HG03060 (cell line): ENCODE results near the gene CGB2.
"Not testable (repeated sequence)": the region's sequence is repeated elsewhere in the genome, so short reads cannot be mapped to it uniquely, and the experiment has no call there.

Experiments used
- ATAC-seq: cut with Tn5 transposase; IDR thresholded peaks from one replicate; pipeline ENCODE4 v1.9.1; 2021; ENCODE audit warnings: low read depth, moderate number of reproducible peaks; ENCODE audit not compliant: unreplicated experiment

The CGB2 gene

DNA sequence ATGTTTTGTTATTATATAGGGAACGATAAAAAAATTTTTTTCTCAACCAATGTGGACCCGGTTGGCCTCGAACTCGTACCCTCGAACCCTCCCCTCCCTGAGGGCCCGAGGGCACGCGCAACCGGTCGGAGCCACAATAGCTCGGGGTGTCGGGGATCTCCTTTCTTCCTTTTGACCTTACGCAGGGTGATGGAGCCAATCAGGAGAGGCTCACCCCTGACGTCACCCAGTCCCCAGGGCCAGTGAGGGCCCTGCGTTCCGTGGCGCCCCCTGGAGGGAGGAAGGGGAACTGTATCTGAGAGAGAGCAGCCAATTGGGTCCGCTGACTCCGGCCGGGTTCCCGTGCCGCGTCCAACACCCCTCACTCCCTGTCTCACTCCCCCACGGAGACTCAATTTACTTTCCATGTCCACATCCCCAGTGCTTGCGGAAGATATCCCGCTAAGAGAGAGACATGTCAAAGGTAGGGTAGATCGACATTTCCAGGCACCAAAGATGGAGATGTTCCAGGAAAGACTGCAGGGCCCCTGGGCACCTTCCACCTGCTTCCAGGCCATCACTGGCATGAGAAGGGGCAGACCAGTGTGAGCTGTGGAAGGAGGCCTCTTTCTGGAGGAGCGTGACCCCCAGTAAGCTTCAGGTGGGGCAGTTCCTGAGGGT, at the start of gene CGB2:
TSS of gene CGB2 (plus strand) at position 249 of the 660 bp plus-strand sequence. CDS start at position 455, 206 bp downstream.
- not testable (repeated sequence) for ATAC-seq

GRCh38 chr19:48982280-48982679, 49.4 kb upstream of the CGB2 start:
- ATAC-seq: no peak

DNA sequence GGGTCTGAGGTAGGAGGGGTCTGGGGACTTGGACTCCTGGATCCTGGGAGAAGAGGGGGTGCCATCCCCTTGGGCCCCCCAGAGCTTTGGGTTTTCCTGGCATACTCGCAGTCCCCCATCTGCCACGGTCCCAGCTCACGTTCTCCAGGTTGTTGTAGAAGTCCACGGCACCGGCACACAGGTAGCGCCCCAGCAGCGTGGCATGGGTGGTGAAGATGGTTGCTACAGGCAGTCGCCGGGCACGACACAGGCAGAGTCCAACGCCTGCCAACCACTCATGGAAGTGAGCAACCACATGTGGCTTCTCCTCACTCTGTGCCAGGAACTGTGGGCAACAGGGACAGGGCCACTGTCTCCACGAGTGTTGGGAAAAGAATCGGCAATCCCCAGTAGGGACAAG, 46.0 kb upstream of the CGB2 start:
- no peak for ATAC-seq

DNA sequence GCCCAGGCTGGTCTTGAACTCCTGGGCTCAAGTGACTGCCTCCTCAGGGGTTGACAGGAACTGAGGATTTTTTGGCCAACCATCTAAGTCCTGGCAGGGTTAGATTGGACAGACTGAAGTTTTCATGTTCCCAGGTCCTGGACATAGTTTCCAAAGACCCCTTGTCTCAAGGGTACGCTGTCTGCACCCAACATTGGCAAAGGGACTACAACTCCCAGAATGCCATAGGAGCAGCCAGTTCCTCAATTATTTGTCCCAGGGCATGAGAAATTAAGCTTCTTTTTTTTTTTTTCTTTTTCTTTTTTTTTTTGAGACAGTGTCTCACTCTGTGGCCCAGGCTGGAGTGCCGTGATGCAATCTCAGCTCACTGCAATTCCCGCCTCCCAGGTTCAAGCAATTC, 45.5 kb upstream of the CGB2 start:
- no peak for ATAC-seq

DNA sequence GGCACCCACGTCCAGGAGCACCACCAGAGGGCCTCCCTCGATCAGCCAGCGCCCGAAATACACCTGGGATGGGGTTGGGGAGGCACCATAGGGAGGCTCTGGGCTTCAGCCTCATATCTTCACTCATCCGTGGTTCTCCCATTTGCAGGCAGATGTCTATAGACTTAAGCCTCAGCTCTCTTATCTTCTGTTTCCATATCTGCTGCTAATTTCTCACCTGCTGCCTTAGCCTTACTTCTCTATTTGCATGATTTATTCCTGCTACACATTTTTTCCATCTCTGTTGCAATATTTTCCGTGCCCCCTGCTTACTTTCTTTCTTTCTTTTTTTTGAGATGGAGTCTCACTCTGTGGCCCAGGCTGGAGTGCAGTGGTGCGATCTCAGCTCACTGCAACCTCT, 44.4 kb upstream of the CGB2 start:
- ATAC-seq: no peak

- no peak for ATAC-seq
Observed at GRCh38 chr19:48988286-48988685, 43.4 kb upstream of the CGB2 start.

GRCh38 chr19:48988860-48989259, 42.8 kb upstream of the CGB2 start:
- ATAC-seq: no peak

GRCh38 chr19:48989701-48990291, 41.9 kb upstream of the CGB2 start:
- no peak for ATAC-seq

- ATAC-seq: no peak
Observed at GRCh38 chr19:48990400-48990799, 41.3 kb upstream of the CGB2 start.

DNA sequence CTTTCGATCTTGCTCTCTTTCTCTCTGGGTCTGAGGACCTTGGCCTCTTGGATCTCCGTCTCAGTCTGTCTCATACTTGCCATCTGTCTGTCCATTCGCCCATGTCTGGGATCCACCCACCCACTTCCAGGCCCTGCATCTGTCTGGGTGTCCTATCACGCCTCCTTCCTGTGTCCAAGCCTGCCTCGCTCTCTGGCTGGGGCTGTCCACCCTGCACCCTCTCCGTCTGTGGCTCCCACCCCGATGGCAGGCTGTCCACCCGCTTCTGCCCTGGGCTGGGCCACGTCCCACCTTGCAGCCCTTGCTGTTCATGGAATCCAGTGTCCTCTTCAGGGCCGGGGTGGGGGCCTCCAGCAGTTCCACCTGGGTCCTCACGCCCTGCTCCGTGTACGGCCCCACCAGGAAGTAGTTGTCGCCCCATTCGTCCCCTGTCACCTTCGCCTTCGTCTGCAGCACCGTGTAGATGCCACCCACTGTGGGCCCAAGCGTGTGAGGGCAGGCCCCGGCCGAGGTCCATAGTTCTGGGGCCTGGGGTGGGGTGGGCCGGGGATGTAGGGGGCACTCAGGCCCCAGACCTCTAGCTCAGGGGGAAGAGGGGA, 40.6 kb upstream of the CGB2 start:
- ATAC-seq: no peak

DNA sequence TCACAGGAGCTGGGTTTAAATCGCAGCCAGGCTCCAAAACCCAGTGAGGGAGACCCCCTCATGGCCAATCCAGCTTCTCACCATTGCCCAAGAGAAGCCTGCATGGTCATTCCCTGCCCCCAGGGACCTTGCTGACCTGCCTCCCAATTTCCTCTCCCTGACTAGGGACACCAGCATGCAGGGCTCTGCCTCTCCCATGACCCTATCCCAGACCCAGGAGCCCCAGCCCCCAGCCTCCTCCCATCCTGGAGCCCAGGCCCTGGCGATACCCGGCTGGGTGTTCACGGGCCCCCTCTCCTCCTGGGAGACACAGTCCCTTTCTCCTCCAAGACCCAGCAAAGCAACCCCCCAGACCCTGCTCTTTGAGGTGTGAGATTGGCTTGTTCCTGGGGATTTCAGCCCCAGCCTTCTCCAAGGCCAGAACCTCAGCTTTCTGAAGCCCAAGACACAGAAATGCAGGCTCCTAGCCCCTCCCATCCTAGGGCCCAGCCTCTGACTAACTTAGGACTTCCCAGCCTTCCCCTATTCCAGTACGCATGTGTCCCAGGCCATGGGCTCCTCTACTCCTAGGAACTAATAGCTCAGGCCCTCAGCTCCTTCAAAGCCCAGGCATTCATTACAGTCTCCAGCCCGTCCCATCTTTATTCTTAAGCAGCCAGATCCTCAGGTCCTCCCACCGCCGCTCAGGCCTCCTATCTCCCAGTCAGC, 39.7 kb upstream of the CGB2 start:
- ATAC-seq: no peak

- no peak for ATAC-seq
Observed at GRCh38 chr19:48992581-48993174, 39.0 kb upstream of the CGB2 start.

- peak; percentile 69 for ATAC-seq
Observed at GRCh38 chr19:48993175-48994034, 38.3 kb upstream of the CGB2 start, which contains the start of the genes GYS1 and RUVBL2. Gene GYS1 (minus strand): TSS chr19:48993309. CDS start chr19:48993112, 197 bp downstream. Gene RUVBL2 (plus strand): TSS chr19:48993887. CDS start chr19:48993912, 25 bp downstream.

GRCh38 chr19:48994035-48994386, 37.7 kb upstream of the CGB2 start:
- ATAC-seq: no peak

- no peak for ATAC-seq
Observed at GRCh38 chr19:48997972-48998371, 33.7 kb upstream of the CGB2 start.

DNA sequence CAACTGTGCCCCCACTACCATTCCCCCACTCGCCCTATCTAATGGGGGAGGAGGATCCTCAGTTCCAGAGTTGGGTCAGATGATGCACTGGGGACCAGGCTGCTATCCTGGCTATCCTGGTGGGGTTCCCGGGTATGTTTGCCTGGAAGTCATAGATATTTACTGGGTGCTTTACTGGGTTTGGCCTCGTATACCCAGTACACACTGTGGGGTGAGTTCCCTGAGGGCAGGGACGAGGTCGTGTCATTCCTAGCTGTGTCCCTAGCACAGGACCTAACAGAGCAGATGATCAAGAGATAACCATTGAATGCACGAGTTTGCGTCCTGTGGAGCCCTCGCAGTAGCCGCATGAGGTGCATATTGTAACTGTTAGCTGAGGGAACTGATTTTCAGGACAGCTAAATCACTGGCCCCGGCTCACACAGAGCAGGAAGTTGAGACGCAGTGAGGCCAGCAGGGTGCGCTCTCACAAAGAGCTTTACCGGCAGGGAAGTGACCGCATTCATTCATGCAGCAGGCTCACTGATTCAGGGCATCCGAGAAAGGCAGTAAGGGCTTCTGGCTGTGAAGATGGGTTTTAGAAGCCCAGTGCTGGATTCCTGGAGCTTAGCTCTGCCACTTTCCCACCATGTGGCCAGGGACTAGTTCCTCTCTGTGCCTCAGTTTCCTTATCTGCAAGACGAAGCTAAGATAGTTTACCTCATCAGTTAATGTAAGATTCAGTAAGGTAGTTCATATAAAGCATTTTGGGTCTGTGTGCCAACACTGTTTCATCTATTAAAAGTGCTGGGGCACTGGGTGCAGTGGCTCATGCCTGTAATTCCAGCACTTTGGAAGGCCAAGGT, 32.0 kb upstream of the CGB2 start:
- no peak for ATAC-seq

GRCh38 chr19:49004133-49004532, 27.6 kb upstream of the CGB2 start:
- ATAC-seq: no peak

DNA sequence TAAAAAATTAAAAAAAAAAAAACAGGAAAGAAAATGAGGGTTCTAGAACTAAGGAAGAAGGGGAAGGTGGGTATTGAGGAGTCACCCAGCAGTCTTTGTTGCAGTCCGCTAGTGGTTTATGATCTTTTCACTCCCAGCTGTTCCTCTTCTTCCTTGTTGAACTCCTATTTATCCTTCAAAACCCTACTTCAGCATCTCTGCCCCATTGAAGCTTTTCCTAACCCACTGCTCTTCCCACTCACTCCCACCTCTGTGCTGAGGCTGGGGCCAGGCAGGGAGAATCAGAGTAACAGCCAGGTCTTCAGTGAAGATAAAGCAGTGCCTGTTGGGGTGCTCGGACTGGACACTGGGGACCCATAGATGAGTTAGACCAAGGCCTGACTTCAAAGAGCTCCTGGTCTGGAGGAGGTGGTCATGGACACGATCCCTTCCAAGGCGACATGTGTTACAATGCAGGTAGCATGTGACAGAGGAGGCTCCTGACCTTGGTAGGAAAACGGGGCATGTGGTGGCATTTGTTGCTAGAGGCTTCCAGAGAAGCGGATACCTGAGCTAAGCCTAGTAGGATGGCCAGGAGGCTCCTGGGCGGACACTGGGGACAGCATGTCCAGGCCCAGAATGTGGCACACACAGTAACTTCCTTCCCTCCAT, 26.6 kb upstream of the CGB2 start:
- no peak for ATAC-seq

- no peak for ATAC-seq
Observed at GRCh38 chr19:49006905-49007304, 24.8 kb upstream of the CGB2 start.
